NCI-H1436 treated with DMSO at 0.1 percent for 48 hours (cell line): ENCODE data around the gene AKT1S1.
A peak's percentile ranks its signal among the peaks of the same experiment; 100 is the strongest.
"Not testable (repeated sequence)": the region's sequence is repeated elsewhere in the genome, so short reads cannot be mapped to it uniquely, and the experiment has no call there.

ENCODE experiments used
- DNase-seq: peaks from one replicate; lab custom pipeline; 2025; lab: John Stamatoyannopoulos, UW

Gene AKT1S1

GRCh38 chr19:49836176-49837008 is 40.8 kb downstream of the AKT1S1 start:
- DNase-seq: no peak

DNA sequence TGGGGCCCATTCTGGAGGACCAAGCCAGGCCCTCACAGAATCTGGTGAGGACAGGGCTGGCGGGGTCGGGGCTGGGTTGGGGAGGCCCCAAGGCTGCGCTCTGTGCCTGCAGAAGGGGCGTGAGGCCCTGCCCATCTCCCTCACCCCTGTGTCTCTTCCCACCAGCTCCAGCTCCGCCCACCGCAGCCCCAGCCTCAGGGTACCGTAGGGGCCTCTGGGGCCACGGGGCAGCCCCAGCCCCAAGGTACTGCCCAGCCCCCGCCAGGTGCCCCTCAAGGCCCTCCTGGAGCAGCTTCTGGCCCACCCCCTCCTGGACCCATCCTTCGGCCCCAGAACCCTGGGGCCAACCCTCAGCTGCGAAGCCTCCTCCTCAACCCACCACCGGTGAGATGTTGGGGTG is 41.6 kb downstream of the AKT1S1 start:
- DNase-seq: no peak

- DNase-seq: no peak
These were observed 43.6 kb downstream of the AKT1S1 start for GRCh38 chr19:49833599-49833998.

DNA sequence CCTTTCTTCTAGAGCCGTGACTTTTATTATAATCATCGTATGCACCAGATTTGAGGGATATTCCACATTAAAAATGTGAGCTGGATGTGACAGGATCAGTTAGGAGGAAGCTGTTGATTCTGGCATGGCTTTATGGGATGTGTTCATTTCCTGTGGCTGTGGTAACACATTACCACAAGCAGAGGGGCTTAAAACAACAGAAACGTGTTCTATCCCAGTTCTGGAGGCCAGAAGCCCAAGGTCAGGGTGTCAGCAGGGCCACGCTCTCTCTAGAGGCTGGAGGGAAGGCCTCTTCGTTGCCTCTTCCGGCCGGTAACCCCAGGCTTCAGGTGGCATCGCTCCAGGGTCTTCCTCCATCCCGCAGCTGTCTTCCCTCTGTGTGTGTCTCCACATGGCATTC is 44.6 kb downstream of the AKT1S1 start:
- DNase-seq: no peak

- DNase-seq: no peak
These were observed 45.6 kb downstream of the AKT1S1 start for GRCh38 chr19:49831592-49831991.

DNA sequence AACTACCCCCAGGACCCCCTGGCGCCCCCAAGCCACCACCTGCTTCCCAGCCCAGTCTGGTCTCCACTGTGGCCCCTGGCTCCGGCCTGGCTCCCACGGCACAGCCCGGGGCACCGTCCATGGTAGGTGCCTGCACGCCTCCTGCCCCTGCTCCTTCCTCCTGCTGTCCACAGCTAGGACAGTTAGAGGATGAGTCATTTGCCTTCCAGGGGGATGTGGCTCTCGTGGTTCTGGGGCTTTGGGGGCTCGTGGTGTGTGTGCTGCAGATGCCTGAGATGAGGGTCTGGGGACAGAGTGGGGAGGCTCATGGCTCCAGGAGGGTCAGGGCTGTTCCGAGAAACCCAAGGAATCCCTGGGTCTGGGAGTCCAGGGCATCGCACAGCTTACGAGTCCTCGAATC is 46.4 kb downstream of the AKT1S1 start:
- no peak for DNase-seq

DNA sequence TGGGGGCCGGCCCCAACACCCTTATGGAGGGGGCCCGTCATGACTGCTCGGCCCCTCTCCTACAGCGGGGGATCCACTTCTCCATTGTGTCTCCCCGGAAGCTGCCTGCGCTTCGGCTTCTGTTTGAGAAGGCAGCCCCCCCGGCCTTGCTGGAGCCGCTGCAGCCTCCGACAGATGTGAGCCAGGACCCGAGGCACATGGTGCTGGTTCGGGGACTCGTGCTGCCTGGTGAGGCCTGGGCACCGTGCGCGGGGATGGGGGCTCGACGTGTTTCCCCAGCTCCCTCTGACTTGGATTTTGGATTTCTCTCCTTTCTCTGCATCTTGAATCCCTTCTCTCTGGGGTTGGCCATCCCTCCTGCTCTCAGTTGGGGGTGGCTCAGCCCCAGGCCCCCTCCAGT is 47.4 kb downstream of the AKT1S1 start:
- no peak for DNase-seq

- no peak for DNase-seq
These were observed 48.0 kb downstream of the AKT1S1 start for GRCh38 chr19:49829200-49829599.

DNA sequence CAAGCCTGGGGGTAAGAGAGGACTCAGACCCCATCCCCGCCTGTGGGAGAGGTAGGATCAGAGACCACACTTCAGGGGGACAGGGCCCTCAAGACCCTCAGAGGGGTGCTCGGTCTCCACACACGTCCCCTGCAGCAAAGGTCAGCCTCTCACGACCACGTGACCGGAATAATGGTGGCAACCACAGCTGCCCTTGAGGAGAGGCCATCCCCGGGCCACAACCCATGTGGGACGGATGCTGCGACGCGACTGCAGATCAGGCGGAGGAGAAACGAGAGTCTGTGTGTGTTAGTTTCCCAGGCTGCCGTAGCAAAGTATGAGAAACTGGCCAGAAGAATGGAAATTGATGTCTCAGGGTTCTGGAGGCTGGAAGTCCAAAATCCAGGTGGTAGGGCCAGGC is 50.1 kb downstream of the AKT1S1 start:
- DNase-seq: no peak

- DNase-seq: no peak
These were observed 52.5 kb downstream of the AKT1S1 start for GRCh38 chr19:49824662-49825061.

- peak; percentile 65 for DNase-seq
These were observed 53.7 kb downstream of the AKT1S1 start for GRCh38 chr19:49823472-49823871.

- DNase-seq: peak; percentile 33
These were observed 57.0 kb downstream of the AKT1S1 start for GRCh38 chr19:49820125-49820524.

DNA sequence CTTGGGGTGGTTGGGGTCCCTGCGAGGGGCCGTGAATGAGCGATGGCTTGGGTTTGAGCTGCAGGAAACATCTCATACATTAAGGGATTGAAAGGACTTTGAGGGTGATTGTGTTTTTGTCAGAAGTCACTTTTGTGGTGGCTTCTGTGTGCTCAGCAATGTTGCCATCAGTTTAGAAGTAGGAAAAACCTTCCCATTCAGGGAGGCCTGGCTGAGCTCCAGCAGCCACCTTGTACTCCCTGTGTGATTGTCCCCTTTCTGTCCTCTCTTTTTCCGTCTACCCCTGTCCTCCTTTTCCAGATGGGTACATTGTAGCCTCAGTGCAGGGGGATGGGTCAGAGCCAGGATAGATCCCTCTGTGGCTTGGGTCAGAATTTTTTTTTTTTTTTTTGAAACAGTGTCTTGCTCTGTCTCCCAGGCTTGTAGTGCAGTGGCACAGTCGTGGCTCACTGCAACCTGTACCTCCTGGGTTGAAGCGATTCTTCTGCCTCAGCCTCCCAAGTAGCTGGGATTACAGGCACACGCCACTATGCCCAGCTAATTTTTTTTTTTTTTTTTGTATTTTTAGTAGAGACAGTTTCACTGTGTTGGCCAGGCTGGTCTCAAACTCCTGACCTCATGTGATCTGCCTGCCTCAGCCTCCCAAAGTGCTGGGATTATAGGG is 57.6 kb downstream of the AKT1S1 start:
- not testable (repeated sequence) for DNase-seq
